ENCODE results near the gene RNF5.

The RNF5 gene

GRCh38 chr6:32170294-32170693 lies 7.9 kb upstream of the RNF5 start:
- no peak overlapping the region for H3K4me3 Mint-ChIP-seq
- H3K4me1 Mint-ChIP-seq: peaks cover 36% of the 10 kb centered on the region
- H3K27me3 Mint-ChIP-seq (ENCODE audit: low read depth, poor library complexity): no peaks in the 10 kb centered on the region
- H3K36me3 Mint-ChIP-seq (ENCODE audit: low read depth): peaks cover 53% of the 10 kb centered on the region
- H3K9me3 Mint-ChIP-seq: no peaks in the 10 kb centered on the region
- H3K27ac Mint-ChIP-seq: no peak overlapping the region
- DNase-seq: no peak
- no peak for TF ChIP-seq CTCF (IDR thresholded peaks at IDR 0.05)

GRCh38 chr6:32171234-32171633 lies 7.0 kb upstream of the RNF5 start:
- no peak for TF ChIP-seq CTCF (IDR thresholded peaks at IDR 0.05)
- H3K9me3 Mint-ChIP-seq: no peaks in the 10 kb centered on the region
- peaks cover 33% of the 10 kb centered on the region for H3K4me1 Mint-ChIP-seq
- no peaks in the 10 kb centered on the region for H3K27me3 Mint-ChIP-seq (ENCODE audit: low read depth, poor library complexity)
- peaks cover 44% of the 10 kb centered on the region for H3K36me3 Mint-ChIP-seq (ENCODE audit: low read depth)
- H3K4me3 Mint-ChIP-seq: no peak overlapping the region
- DNase-seq: no peak
- no peak overlapping the region for H3K27ac Mint-ChIP-seq

- no peak for DNase-seq
- H3K27ac Mint-ChIP-seq: peak overlapping the region; percentile 3
- peaks cover 49% of the 10 kb centered on the region for H3K4me1 Mint-ChIP-seq
- H3K4me3 Mint-ChIP-seq: no peak overlapping the region
- no peaks in the 10 kb centered on the region for H3K27me3 Mint-ChIP-seq (ENCODE audit: low read depth, poor library complexity)
- no peaks in the 10 kb centered on the region for H3K9me3 Mint-ChIP-seq
- peaks cover 34% of the 10 kb centered on the region for H3K36me3 Mint-ChIP-seq (ENCODE audit: low read depth)
- no peak for TF ChIP-seq CTCF (IDR thresholded peaks at IDR 0.05)
Observed at GRCh38 chr6:32173051-32173727, 5.0 kb upstream of the RNF5 start.

- H3K9me3 Mint-ChIP-seq: no peaks in the 10 kb centered on the region
- peak overlapping the region; percentile 93 for H3K4me3 Mint-ChIP-seq
- no peaks in the 10 kb centered on the region for H3K27me3 Mint-ChIP-seq (ENCODE audit: low read depth, poor library complexity)
- H3K27ac Mint-ChIP-seq: no peak overlapping the region
- H3K36me3 Mint-ChIP-seq (ENCODE audit: low read depth): peaks cover 29% of the 10 kb centered on the region
- TF ChIP-seq CTCF (IDR thresholded peaks at IDR 0.05): no peak
- no peak for DNase-seq
- H3K4me1 Mint-ChIP-seq: peaks cover 57% of the 10 kb centered on the region
Observed at GRCh38 chr6:32174416-32174815, 3.8 kb upstream of the RNF5 start.

GRCh38 chr6:32175322-32175710 lies 2.9 kb upstream of the RNF5 start:
- Mint-ChIP-seq H3K27ac (no peak overlapping the region), H3K4me3 (peak overlapping the region; percentile 93), H3K27me3 (ENCODE audit: low read depth, poor library complexity) (no peaks in the 10 kb centered on the region), H3K36me3 (ENCODE audit: low read depth) (peaks cover 23% of the 10 kb centered on the region), H3K9me3 (no peaks in the 10 kb centered on the region), H3K4me1 (peaks cover 66% of the 10 kb centered on the region)
- TF ChIP-seq CTCF (IDR thresholded peaks at IDR 0.05): no peak
- no peak for DNase-seq
